Measurements from ENCODE around the gene BIVM. TPM values are rescaled to one million over a fixed set of nuclear protein-coding genes. Genes with fewer than 3 reads are reported as not detected.

BIVM gene
- total and polyA plus RNA-seq, 3 experiments from 2014 or later, result 14.2 to 16.0 (median 14.6) TPM

- H3K4me1 ChIP-seq (ENCODE audit: insufficient read depth, low read length), result peaks cover 13% of the 10 kb centered on the region
- H3K27me3 ChIP-seq (ENCODE audit: insufficient read depth, low read length, poor library complexity, severe bottlenecking), result no peaks in the 10 kb centered on the region
- DNase-seq, result no peak
- H3K9me3 Mint-ChIP-seq, result no peaks in the 10 kb centered on the region
- peaks cover 52% of the 10 kb centered on the region for H3K36me3 ChIP-seq (ENCODE audit: insufficient read depth, low read length)
- H3K4me1 Mint-ChIP-seq, result peaks cover 38 to 71% (median 56%) of the 10 kb centered on the region in 3 donors
- peak overlapping the region in 2 of 8 donors; percentile 7 to 14 for H3K27ac Mint-ChIP-seq
- H3K27me3 Mint-ChIP-seq, result no peaks in the 10 kb centered on the region
- no peak overlapping the region for H3K4me3 Mint-ChIP-seq
- CTCF ChIA-PET, result interaction anchor here (0.7 to 1.8 kb wide), 5 partner anchors 9 to 18 kb away, joined by 3 to 6 read pairs (median 5); partner anchors contain the start of gene ERCC5
- POLR2A ChIA-PET, result no interaction called here
- H3K36me3 Mint-ChIP-seq, result peaks cover 4 to 90% (median 26%) of the 10 kb centered on the region in 3 donors
- H3K9me3 ChIP-seq (ENCODE audit: low read length), result no peaks in the 10 kb centered on the region
- no peak overlapping the region for H3K27ac ChIP-seq (ENCODE audit: low read depth, low read length)
- H3K4me3 ChIP-seq (ENCODE audit: low read length), result no peak overlapping the region
These were observed 57.6 kb downstream of the BIVM start for GRCh38 chr13:102856557-102856956.

GRCh38 chr13:102862624-102863210, 63.8 kb downstream of the BIVM start:
- Histone ChIP-seq H3K36me3 (ENCODE audit: insufficient read depth, low read length) (peaks cover 77% of the 10 kb centered on the region), H3K4me1 (ENCODE audit: insufficient read depth, low read length) (no peaks in the 10 kb centered on the region), H3K27me3 (ENCODE audit: insufficient read depth, low read length, poor library complexity, severe bottlenecking) (no peaks in the 10 kb centered on the region), H3K27ac (ENCODE audit: low read depth, low read length) (no peak overlapping the region), H3K4me3 (ENCODE audit: low read length) (no peak overlapping the region), H3K9me3 (ENCODE audit: low read length) (no peaks in the 10 kb centered on the region)
- POLR2A ChIA-PET, result no interaction called here
- H3K4me3 Mint-ChIP-seq, result no peak overlapping the region
- CTCF ChIA-PET, result interaction anchor here (1.7 kb wide), 1 partner anchor 8 kb away, joined by 7 read pairs; no protein-coding TSS in a partner anchor
- H3K27ac Mint-ChIP-seq, result peak overlapping the region in 4 of 8 donors; percentile 9 to 72 (median 42)
- no peaks in the 10 kb centered on the region for H3K9me3 Mint-ChIP-seq
- peaks cover 13 to 96% (median 46%) of the 10 kb centered on the region in 3 donors for H3K36me3 Mint-ChIP-seq
- no peaks in the 10 kb centered on the region for H3K27me3 Mint-ChIP-seq
- no peak for DNase-seq
- peaks cover 43 to 53% (median 52%) of the 10 kb centered on the region in 3 donors for H3K4me1 Mint-ChIP-seq

- CTCF ChIA-PET, result no interaction called here
- Mint-ChIP-seq H3K4me3 (no peak overlapping the region), H3K27me3 (no peaks in the 10 kb centered on the region), H3K9me3 (no peaks in the 10 kb centered on the region), H3K27ac (no peak overlapping the region), H3K4me1 (peaks cover 43 to 51% (median 50%) of the 10 kb centered on the region in 3 donors), H3K36me3 (peaks cover 13 to 94% (median 44%) of the 10 kb centered on the region in 3 donors)
- POLR2A ChIA-PET, result no interaction called here
- no peak for DNase-seq
- Histone ChIP-seq H3K36me3 (ENCODE audit: insufficient read depth, low read length) (peaks cover 78% of the 10 kb centered on the region), H3K27me3 (ENCODE audit: insufficient read depth, low read length, poor library complexity, severe bottlenecking) (no peaks in the 10 kb centered on the region), H3K4me3 (ENCODE audit: low read length) (no peak overlapping the region), H3K4me1 (ENCODE audit: insufficient read depth, low read length) (no peaks in the 10 kb centered on the region), H3K9me3 (ENCODE audit: low read length) (no peaks in the 10 kb centered on the region), H3K27ac (ENCODE audit: low read depth, low read length) (no peak overlapping the region)
These were observed 64.7 kb downstream of the BIVM start for GRCh38 chr13:102863590-102863989.

- ChIA-PET CTCF (interaction anchor here (1.0 kb wide), 1 partner anchor 12 kb away, joined by 3 read pairs; no protein-coding TSS in a partner anchor), POLR2A (no interaction called here)
- H3K36me3 ChIP-seq (ENCODE audit: insufficient read depth, low read length), result peaks cover 56% of the 10 kb centered on the region
- Mint-ChIP-seq H3K36me3 (peaks cover 15 to 88% (median 23%) of the 10 kb centered on the region in 3 donors), H3K4me3 (no peak overlapping the region), H3K9me3 (no peaks in the 10 kb centered on the region), H3K4me1 (peaks cover 42 to 63% (median 55%) of the 10 kb centered on the region in 3 donors), H3K27me3 (no peaks in the 10 kb centered on the region), H3K27ac (peak overlapping the region in 5 of 8 donors; percentile 12 to 75 (median 46))
- no peak overlapping the region for H3K4me3 ChIP-seq (ENCODE audit: low read length)
- no peaks in the 10 kb centered on the region for H3K27me3 ChIP-seq (ENCODE audit: insufficient read depth, low read length, poor library complexity, severe bottlenecking)
- peaks cover 11% of the 10 kb centered on the region for H3K4me1 ChIP-seq (ENCODE audit: insufficient read depth, low read length)
- DNase-seq, result no peak
- H3K27ac ChIP-seq (ENCODE audit: low read depth, low read length), result no peak overlapping the region
- H3K9me3 ChIP-seq (ENCODE audit: low read length), result no peaks in the 10 kb centered on the region
These were observed 69.5 kb downstream of the BIVM start for GRCh38 chr13:102868366-102868936.

- Histone ChIP-seq H3K9me3 (ENCODE audit: low read length) (no peaks in the 10 kb centered on the region), H3K4me3 (ENCODE audit: low read length) (no peak overlapping the region), H3K27me3 (ENCODE audit: insufficient read depth, low read length, poor library complexity, severe bottlenecking) (no peaks in the 10 kb centered on the region), H3K27ac (ENCODE audit: low read depth, low read length) (no peak overlapping the region), H3K4me1 (ENCODE audit: insufficient read depth, low read length) (peaks cover 11% of the 10 kb centered on the region), H3K36me3 (ENCODE audit: insufficient read depth, low read length) (peaks cover 51% of the 10 kb centered on the region)
- Mint-ChIP-seq H3K9me3 (no peaks in the 10 kb centered on the region), H3K4me1 (peaks cover 28 to 49% (median 39%) of the 10 kb centered on the region in 3 donors), H3K36me3 (peaks cover 19 to 84% (median 19%) of the 10 kb centered on the region in 3 donors), H3K27me3 (no peaks in the 10 kb centered on the region), H3K4me3 (no peak overlapping the region), H3K27ac (peak overlapping the region; percentile 61 to 96 (median 84))
- DNase-seq, result no peak
- CTCF ChIA-PET, result interaction anchor here (0.7 to 1.9 kb wide), 15 partner anchors 8 to 314 kb away, joined by 3 to 9 read pairs (median 4); partner anchors contain the start of genes ERCC5 and TPP2
- POLR2A ChIA-PET, result no interaction called here
These were observed 71.2 kb downstream of the BIVM start for GRCh38 chr13:102869948-102870676.

GRCh38 chr13:102870677-102871415, 71.9 kb downstream of the BIVM start:
- DNase-seq, result peak; percentile 30 to 59 (median 35)
- peaks cover 44% of the 10 kb centered on the region for H3K36me3 ChIP-seq (ENCODE audit: insufficient read depth, low read length)
- H3K4me1 ChIP-seq (ENCODE audit: insufficient read depth, low read length), result peaks cover 11% of the 10 kb centered on the region
- Mint-ChIP-seq H3K36me3 (peaks cover 20 to 84% (median 25%) of the 10 kb centered on the region in 3 donors), H3K9me3 (no peaks in the 10 kb centered on the region), H3K4me1 (peaks cover 22 to 45% (median 32%) of the 10 kb centered on the region in 3 donors), H3K27ac (peak overlapping the region; percentile 61 to 90 (median 84)), H3K27me3 (no peaks in the 10 kb centered on the region), H3K4me3 (peak overlapping the region in 1 of 7 donors; percentile 60)
- CTCF ChIA-PET, result interaction anchor here (0.7 to 1.9 kb wide), 16 partner anchors 9 to 315 kb away, joined by 3 to 9 read pairs (median 4); partner anchors contain the start of genes ERCC5 and TPP2
- no peak overlapping the region for H3K4me3 ChIP-seq (ENCODE audit: low read length)
- H3K9me3 ChIP-seq (ENCODE audit: low read length), result no peaks in the 10 kb centered on the region
- H3K27me3 ChIP-seq (ENCODE audit: insufficient read depth, low read length, poor library complexity, severe bottlenecking), result no peaks in the 10 kb centered on the region
- POLR2A ChIA-PET, result no interaction called here
- H3K27ac ChIP-seq (ENCODE audit: low read depth, low read length), result no peak overlapping the region

- ChIA-PET CTCF (interaction anchor here (0.9 to 2.0 kb wide), 3 partner anchors 9 to 250 kb away, joined by 3 to 5 read pairs (median 3); no protein-coding TSS in a partner anchor), POLR2A (no interaction called here)
- H3K4me3 ChIP-seq (ENCODE audit: low read length), result no peak overlapping the region
- DNase-seq, result no peak
- no peaks in the 10 kb centered on the region for H3K27me3 ChIP-seq (ENCODE audit: insufficient read depth, low read length, poor library complexity, severe bottlenecking)
- peaks cover 21 to 42% (median 31%) of the 10 kb centered on the region in 3 donors for H3K4me1 Mint-ChIP-seq
- H3K36me3 ChIP-seq (ENCODE audit: insufficient read depth, low read length), result peaks cover 31% of the 10 kb centered on the region
- no peaks in the 10 kb centered on the region for H3K27me3 Mint-ChIP-seq
- no peaks in the 10 kb centered on the region for H3K9me3 Mint-ChIP-seq
- H3K4me1 ChIP-seq (ENCODE audit: insufficient read depth, low read length), result peaks cover 11% of the 10 kb centered on the region
- H3K27ac ChIP-seq (ENCODE audit: low read depth, low read length), result no peak overlapping the region
- H3K36me3 Mint-ChIP-seq, result peaks cover 22 to 84% (median 28%) of the 10 kb centered on the region in 3 donors
- H3K4me3 Mint-ChIP-seq, result no peak overlapping the region
- H3K27ac Mint-ChIP-seq, result peak overlapping the region in 7 of 8 donors; percentile 14 to 88 (median 57)
- no peaks in the 10 kb centered on the region for H3K9me3 ChIP-seq (ENCODE audit: low read length)
These were observed 73.2 kb downstream of the BIVM start for GRCh38 chr13:102872131-102872530.
